ENCODE data around the gene ZNF74.

DNA sequence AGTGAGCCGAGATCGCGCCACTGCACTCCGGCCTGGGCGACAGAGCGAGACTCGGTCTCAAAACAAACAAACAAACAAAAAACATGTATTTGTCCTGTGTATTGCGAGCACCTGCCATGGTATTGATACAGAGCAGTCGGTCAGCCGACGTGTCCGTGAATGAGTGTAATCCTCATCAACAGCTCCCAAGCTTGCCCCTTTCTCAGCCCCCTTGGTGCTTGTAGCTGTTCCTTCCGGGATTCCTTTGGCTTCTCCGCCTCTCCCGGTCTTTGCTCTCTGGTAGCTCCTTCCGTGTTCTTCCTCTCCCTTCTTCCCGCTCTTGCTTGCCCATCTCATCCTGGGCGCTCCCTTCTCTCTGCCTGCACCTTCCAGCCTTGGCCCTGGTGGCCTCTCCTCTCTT, 10.9 kb downstream of the ZNF74 start:
- TF ChIP-seq POLR2AphosphoS5 (IDR thresholded peaks at IDR 0.05; ENCODE audit: low read depth, low read length) (no peak), POLR2A (IDR thresholded peaks at IDR 0.05; ENCODE audit: low read depth, low read length) (no peak)

Measured in GM12892 (cell line).